Measurements from ENCODE around the gene NUFIP1.
"Not testable (repeated sequence)": the region's sequence is repeated elsewhere in the genome, so short reads cannot be mapped to it uniquely, and the experiment has no call there.

NUFIP1 gene

GRCh38 chr13:44951184-44951583, 38.1 kb downstream of the NUFIP1 start:
- H3K9ac ChIP-seq (ENCODE audit: low read depth, low read length) = no peak overlapping the region
- H3K4me1 ChIP-seq (ENCODE audit: insufficient read depth, low read length) = no peaks in the 10 kb centered on the region
- no peaks in the 10 kb centered on the region for H3K9me3 ChIP-seq (ENCODE audit: control insufficient read depth, insufficient read depth, low read length)
- no peaks in the 10 kb centered on the region for H3K36me3 ChIP-seq (ENCODE audit: insufficient read depth, low read length)

GRCh38 chr13:44943411-44943810, 45.9 kb downstream of the NUFIP1 start:
- not testable (repeated sequence) for H3K4me1 ChIP-seq (ENCODE audit: insufficient read depth, low read length); H3K36me3 ChIP-seq (ENCODE audit: insufficient read depth, low read length); H3K9ac ChIP-seq (ENCODE audit: low read depth, low read length); H3K9me3 ChIP-seq (ENCODE audit: control insufficient read depth, insufficient read depth, low read length)

GRCh38 chr13:44938854-44939253, 50.4 kb downstream of the NUFIP1 start:
- H3K4me1 ChIP-seq (ENCODE audit: insufficient read depth, low read length) = no peaks in the 10 kb centered on the region; the same call in 1 of the 2 replicates
- no peaks in the 10 kb centered on the region for H3K9me3 ChIP-seq (ENCODE audit: control insufficient read depth, insufficient read depth, low read length)
- H3K36me3 ChIP-seq (ENCODE audit: insufficient read depth, low read length) = no peaks in the 10 kb centered on the region
- no peak overlapping the region for H3K9ac ChIP-seq (ENCODE audit: low read depth, low read length)

- peaks cover 11% of the 10 kb centered on the region for H3K4me1 ChIP-seq (ENCODE audit: insufficient read depth, low read length)
Observed at GRCh38 chr13:44936246-44936645, 53.0 kb downstream of the NUFIP1 start.

GRCh38 chr13:44934724-44935123, 54.5 kb downstream of the NUFIP1 start:
- peaks cover 15% of the 10 kb centered on the region for H3K4me1 ChIP-seq (ENCODE audit: insufficient read depth, low read length)
- no peak overlapping the region for H3K9ac ChIP-seq (ENCODE audit: low read depth, low read length)
- H3K9me3 ChIP-seq (ENCODE audit: control insufficient read depth, insufficient read depth, low read length) = no peaks in the 10 kb centered on the region
- H3K36me3 ChIP-seq (ENCODE audit: insufficient read depth, low read length) = no peaks in the 10 kb centered on the region

More at GRCh38 chr13:44936246-44936645, 53.0 kb downstream of the NUFIP1 start:
- H3K9me3 ChIP-seq (ENCODE audit: control insufficient read depth, insufficient read depth, low read length) = no peaks in the 10 kb centered on the region
- H3K9ac ChIP-seq (ENCODE audit: low read depth, low read length) = no peak overlapping the region
- no peaks in the 10 kb centered on the region for H3K36me3 ChIP-seq (ENCODE audit: insufficient read depth, low read length)

- Histone ChIP-seq H3K36me3 (ENCODE audit: insufficient read depth, low read length) (no peaks in the 10 kb centered on the region), H3K9me3 (ENCODE audit: control insufficient read depth, insufficient read depth, low read length) (no peaks in the 10 kb centered on the region), H3K9ac (ENCODE audit: low read depth, low read length) (no peak overlapping the region), H3K4me1 (ENCODE audit: insufficient read depth, low read length) (peaks cover 15% of the 10 kb centered on the region)
Observed at GRCh38 chr13:44932850-44933251, 56.4 kb downstream of the NUFIP1 start.

- H3K4me1 ChIP-seq (ENCODE audit: insufficient read depth, low read length) = peaks cover 16% of the 10 kb centered on the region
Observed at GRCh38 chr13:44932171-44932849, 57.0 kb downstream of the NUFIP1 start.

GRCh38 chr13:44930963-44931623, 58.2 kb downstream of the NUFIP1 start:
- Histone ChIP-seq H3K36me3 (ENCODE audit: insufficient read depth, low read length) (no peaks in the 10 kb centered on the region), H3K9ac (ENCODE audit: low read depth, low read length) (no peak overlapping the region), H3K9me3 (ENCODE audit: control insufficient read depth, insufficient read depth, low read length) (no peaks in the 10 kb centered on the region), H3K4me1 (ENCODE audit: insufficient read depth, low read length) (peaks cover 19% of the 10 kb centered on the region)

More at GRCh38 chr13:44932171-44932849, 57.0 kb downstream of the NUFIP1 start:
- Histone ChIP-seq H3K9me3 (ENCODE audit: control insufficient read depth, insufficient read depth, low read length) (no peaks in the 10 kb centered on the region), H3K9ac (ENCODE audit: low read depth, low read length) (no peak overlapping the region), H3K36me3 (ENCODE audit: insufficient read depth, low read length) (no peaks in the 10 kb centered on the region)

- Histone ChIP-seq H3K9ac (ENCODE audit: low read depth, low read length) (no peak overlapping the region), H3K4me1 (ENCODE audit: insufficient read depth, low read length) (peaks cover 23% of the 10 kb centered on the region), H3K9me3 (ENCODE audit: control insufficient read depth, insufficient read depth, low read length) (no peaks in the 10 kb centered on the region), H3K36me3 (ENCODE audit: insufficient read depth, low read length) (no peaks in the 10 kb centered on the region)
Observed at GRCh38 chr13:44930280-44930679, 59.0 kb downstream of the NUFIP1 start.

- Histone ChIP-seq H3K36me3 (ENCODE audit: insufficient read depth, low read length) (no peaks in the 10 kb centered on the region), H3K9ac (ENCODE audit: low read depth, low read length) (no peak overlapping the region), H3K4me1 (ENCODE audit: insufficient read depth, low read length) (peaks cover 23% of the 10 kb centered on the region), H3K9me3 (ENCODE audit: control insufficient read depth, insufficient read depth, low read length) (no peaks in the 10 kb centered on the region)
Observed at GRCh38 chr13:44929692-44930091, 59.6 kb downstream of the NUFIP1 start.

- no peak overlapping the region for H3K9ac ChIP-seq (ENCODE audit: low read depth, low read length)
- H3K4me1 ChIP-seq (ENCODE audit: insufficient read depth, low read length) = peaks cover 19% of the 10 kb centered on the region
- no peaks in the 10 kb centered on the region for H3K9me3 ChIP-seq (ENCODE audit: control insufficient read depth, insufficient read depth, low read length)
- no peaks in the 10 kb centered on the region for H3K36me3 ChIP-seq (ENCODE audit: insufficient read depth, low read length)
Observed at GRCh38 chr13:44927968-44928367, 61.3 kb downstream of the NUFIP1 start.

- no peak overlapping the region for H3K9ac ChIP-seq (ENCODE audit: low read depth, low read length)
- H3K9me3 ChIP-seq (ENCODE audit: control insufficient read depth, insufficient read depth, low read length) = no peaks in the 10 kb centered on the region
- peaks cover 19% of the 10 kb centered on the region for H3K4me1 ChIP-seq (ENCODE audit: insufficient read depth, low read length)
- H3K36me3 ChIP-seq (ENCODE audit: insufficient read depth, low read length) = no peaks in the 10 kb centered on the region
Observed at GRCh38 chr13:44921931-44922758, 67.1 kb downstream of the NUFIP1 start.

GRCh38 chr13:44921246-44921877, 67.9 kb downstream of the NUFIP1 start:
- H3K9me3 ChIP-seq (ENCODE audit: control insufficient read depth, insufficient read depth, low read length) = no peaks in the 10 kb centered on the region
- H3K9ac ChIP-seq (ENCODE audit: low read depth, low read length) = no peak overlapping the region
- H3K36me3 ChIP-seq (ENCODE audit: insufficient read depth, low read length) = no peaks in the 10 kb centered on the region
- peaks cover 19% of the 10 kb centered on the region for H3K4me1 ChIP-seq (ENCODE audit: insufficient read depth, low read length)

- Histone ChIP-seq H3K36me3 (ENCODE audit: insufficient read depth, low read length) (no peaks in the 10 kb centered on the region), H3K9ac (ENCODE audit: low read depth, low read length) (no peak overlapping the region), H3K9me3 (ENCODE audit: control insufficient read depth, insufficient read depth, low read length) (no peaks in the 10 kb centered on the region), H3K4me1 (ENCODE audit: insufficient read depth, low read length) (peaks cover 13% of the 10 kb centered on the region; the same call in 1 of the 2 replicates)
Observed at GRCh38 chr13:44920013-44920412, 69.3 kb downstream of the NUFIP1 start.
